GM18526 (cell line): ENCODE results near the gene LYSMD1.

Experiments used
- POLR2A ChIP-seq: IDR thresholded peaks from 3 replicates; pipeline ENCODE4 v1.6.1; 2011; ENCODE audit not compliant: insufficient read length; ENCODE audit errors: extremely low read depth

Gene LYSMD1

GRCh38 chr1:151130987-151131586, 34.6 kb downstream of the LYSMD1 start:
- TF ChIP-seq POLR2A: peak; percentile 33

GRCh38 chr1:151128800-151129199, 36.9 kb downstream of the LYSMD1 start:
- TF ChIP-seq POLR2A: no peak

- TF ChIP-seq POLR2A: no peak
Observed at GRCh38 chr1:151124763-151125403, 40.8 kb downstream of the LYSMD1 start.

- TF ChIP-seq POLR2A: no peak
Observed at GRCh38 chr1:151113877-151114276, 51.8 kb downstream of the LYSMD1 start.
